Epithelial cell of proximal tubule (primary cell): ENCODE results near the gene SEC14L5. TPM values are rescaled to one million over a fixed set of nuclear protein-coding genes. Genes with fewer than 3 reads are reported as not detected.

Source experiments
- DNase-seq: peaks from one replicate; pipeline ENCODE4 v3.0.0-alpha.2; 2011; ENCODE audit warnings: low read depth
- H3K4me3 ChIP-seq: 2 replicates; pipeline ENCODE4 v1.5.1; 2011; ENCODE audit warnings: low read depth, mild to moderate bottlenecking, low read length
- total RNA-seq: library from RNA; depleted of rRNA; stranded (reverse); fragments of >200 nt; gene quantifications from 2 replicates; pipeline ENCODE4 v1.2.3, GENCODE V29; 2015
- TF ChIP-seq, protein P1 (sequence below): conservative IDR thresholded peaks from 2 replicates; pipeline ENCODE4 v1.5.1; 2012; ENCODE audit warnings: low read depth, mild to moderate bottlenecking, low read length

Gene SEC14L5
- total RNA-seq, 1 donor from 2014 or later: under 0.01 TPM

DNA sequence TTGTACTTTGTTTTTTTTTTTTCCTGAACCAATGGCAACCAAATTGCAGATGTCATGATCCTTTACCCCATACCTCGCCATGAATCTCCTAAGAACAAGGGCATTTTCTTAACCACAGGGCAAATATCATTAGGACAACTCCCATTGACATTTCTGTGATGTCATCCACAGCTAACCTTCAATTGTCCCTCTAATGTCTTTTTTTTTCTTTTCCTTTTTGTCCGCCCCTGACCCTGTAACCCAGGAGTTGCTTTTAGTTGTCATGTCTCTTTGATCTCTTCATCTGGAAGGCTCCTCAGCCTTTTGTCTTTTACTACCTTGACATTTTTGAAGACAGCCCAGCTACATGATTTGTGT is 76.0 kb downstream of the SEC14L5 start:
- no peak for DNase-seq
- H3K4me3 ChIP-seq: peak overlapping the region; percentile 78
- TF ChIP-seq, protein P1, sequence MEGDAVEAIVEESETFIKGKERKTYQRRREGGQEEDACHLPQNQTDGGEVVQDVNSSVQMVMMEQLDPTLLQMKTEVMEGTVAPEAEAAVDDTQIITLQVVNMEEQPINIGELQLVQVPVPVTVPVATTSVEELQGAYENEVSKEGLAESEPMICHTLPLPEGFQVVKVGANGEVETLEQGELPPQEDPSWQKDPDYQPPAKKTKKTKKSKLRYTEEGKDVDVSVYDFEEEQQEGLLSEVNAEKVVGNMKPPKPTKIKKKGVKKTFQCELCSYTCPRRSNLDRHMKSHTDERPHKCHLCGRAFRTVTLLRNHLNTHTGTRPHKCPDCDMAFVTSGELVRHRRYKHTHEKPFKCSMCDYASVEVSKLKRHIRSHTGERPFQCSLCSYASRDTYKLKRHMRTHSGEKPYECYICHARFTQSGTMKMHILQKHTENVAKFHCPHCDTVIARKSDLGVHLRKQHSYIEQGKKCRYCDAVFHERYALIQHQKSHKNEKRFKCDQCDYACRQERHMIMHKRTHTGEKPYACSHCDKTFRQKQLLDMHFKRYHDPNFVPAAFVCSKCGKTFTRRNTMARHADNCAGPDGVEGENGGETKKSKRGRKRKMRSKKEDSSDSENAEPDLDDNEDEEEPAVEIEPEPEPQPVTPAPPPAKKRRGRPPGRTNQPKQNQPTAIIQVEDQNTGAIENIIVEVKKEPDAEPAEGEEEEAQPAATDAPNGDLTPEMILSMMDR: no peak

DNA sequence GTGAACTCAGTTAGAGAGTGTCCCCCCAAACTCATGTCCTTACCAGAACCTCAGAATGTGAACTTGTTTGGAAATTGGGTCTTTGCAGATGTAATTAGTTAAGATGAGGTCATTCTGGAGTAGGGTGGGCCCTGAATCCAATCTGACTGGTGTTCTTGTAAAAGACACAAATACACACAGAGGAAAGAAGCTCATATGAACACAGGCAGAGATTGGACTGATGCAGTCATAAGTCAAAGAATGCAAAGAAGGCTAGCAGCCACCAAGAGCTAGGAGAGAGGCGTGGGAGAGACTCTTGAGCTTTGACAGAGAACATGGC is 77.7 kb downstream of the SEC14L5 start:
- TF ChIP-seq, protein P1: no peak
- H3K4me3 ChIP-seq: no peak overlapping the region
- DNase-seq: no peak

DNA sequence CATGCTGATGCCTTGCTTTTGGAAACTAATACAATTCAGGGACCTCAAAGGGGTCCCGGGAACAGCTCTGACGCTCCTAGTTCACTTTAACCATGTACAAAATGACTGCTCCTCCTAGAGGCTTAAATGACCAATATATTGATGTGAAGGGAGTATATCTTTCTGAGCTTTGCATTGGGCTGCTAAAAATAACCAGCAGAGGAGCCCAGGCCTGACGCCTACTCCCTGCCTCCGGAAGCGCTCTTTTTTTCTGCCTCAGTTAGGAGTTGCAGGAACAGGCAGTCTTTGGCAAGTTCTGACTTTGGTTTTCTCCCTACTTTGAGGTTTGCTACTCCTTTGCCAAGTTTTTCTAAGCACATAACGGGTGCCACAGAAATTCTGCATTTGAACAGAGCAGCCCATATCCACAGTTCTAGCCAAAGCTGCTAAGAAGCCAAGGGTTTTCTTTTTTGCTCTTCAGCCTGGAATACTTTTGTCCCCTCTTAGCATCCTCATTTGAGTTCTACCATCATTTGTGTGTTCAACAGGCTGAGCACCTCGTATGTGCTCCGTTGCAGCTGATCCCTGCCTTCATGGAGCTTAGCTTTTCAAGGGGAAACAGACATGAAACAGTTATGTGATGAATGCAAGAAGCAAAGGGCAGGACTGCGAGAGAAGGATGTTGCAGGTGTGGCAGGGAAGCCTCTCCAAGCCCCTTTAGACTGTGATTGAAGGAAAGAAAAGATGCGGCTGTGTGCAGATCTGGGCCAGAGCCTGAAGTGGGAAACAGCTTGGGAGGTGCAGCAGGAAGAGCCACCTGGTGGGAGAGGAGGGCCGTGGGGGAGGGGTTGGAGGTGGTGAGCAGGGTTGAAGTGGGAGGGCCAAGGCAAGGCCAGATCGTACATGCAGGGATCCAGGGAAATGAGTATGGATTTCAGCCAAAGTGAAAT is 78.4 kb downstream of the SEC14L5 start:
- TF ChIP-seq, protein P1: no peak
- no peak for DNase-seq

DNA sequence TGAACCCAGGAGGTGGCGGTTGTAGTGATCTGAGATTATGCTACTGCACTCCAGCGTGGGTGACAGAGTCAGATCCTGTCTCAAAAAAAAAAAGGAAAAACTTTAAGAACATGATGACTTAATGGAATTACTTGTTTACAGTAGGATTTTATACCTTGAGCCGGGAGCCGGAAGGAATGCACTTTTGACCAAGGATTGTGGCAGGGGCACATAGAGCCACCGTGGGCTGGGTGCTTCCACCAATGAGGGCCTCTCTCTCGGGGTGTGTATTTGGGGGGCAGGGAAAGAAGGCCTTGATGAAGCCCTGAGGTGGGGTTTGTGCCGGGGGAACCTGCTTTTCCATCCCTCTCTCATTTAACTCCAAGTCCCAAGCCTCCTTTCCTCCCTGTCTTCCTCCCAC is 82.3 kb downstream of the SEC14L5 start:
- no peak overlapping the region for H3K4me3 ChIP-seq
- no peak for DNase-seq
- TF ChIP-seq, protein P1: no peak

More for the DNA sequence above, 78.4 kb downstream of the SEC14L5 start:
- H3K4me3 ChIP-seq: no peak overlapping the region

DNA sequence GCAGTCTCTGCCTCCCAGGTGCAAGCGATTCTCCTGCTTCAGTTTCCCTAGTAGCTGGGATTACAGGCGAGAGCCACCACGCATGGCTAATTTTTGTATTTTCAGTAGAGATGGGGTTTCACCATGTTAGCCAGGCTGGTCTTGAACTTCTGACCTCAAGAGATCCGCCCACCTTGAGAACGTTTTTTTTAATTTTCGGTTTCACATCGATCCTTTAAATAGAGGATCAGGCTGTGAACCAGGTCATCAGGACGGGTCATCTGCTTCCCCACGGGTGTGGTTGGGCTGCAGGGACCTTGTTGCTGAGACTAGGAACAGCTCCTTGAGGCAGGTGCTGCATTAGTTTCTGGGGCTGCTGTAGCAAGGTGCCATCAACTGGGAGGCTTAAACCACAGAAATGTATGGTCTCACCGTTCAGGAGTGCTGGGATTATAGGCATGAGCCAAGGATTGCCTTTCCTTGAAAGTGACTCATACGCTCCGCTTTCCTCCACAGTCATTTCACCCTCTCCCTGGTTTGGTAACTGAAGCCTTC is 83.5 kb downstream of the SEC14L5 start:
- DNase-seq: no peak
- H3K4me3 ChIP-seq: no peak overlapping the region
- TF ChIP-seq, protein P1: no peak

DNA sequence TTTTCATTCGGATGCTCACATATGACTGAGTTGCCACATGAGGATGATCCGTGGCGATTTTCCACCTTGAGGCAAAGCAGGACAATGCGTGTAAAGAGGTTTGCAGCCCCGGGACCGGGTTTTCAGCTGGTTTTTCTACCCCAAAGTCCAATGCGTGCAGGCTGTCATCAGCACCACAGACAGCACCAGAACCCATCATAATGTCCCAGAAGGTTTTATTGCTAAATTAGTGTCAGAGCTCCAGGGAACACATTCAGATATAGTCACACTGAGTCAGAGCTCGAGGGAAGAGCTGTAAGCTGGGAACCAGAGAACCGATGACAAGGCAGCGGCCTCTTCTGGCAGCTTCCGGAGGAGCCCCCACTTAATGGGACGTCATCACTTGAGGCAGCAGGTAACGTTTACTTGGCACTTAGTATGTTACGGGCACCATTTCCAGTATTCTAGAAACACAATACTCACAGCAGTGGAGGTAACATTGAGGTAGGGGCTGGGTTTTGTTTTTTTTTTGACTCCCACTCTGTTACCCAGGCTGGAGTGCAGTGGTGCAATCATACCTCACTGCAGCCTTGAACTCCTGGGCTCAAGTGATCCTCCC is 84.5 kb downstream of the SEC14L5 start:
- no peak for DNase-seq
- TF ChIP-seq, protein P1: no peak
- H3K4me3 ChIP-seq: no peak overlapping the region
